H1 (cell line): Measurements from ENCODE around the gene ANXA1. TPM values are rescaled to one million over a fixed set of nuclear protein-coding genes. Genes with fewer than 3 reads are reported as not detected.

ENCODE experiments used
- CTCF ChIA-PET: fragments of 300-600 bp; sonication (Branson Sonifier 250); formaldehyde crosslinking; loops from one replicate; lab custom pipeline; 2021; ENCODE audit not compliant: partially characterized antibody; lab: Charles Lee
- POLR2A ChIA-PET: fragments of 300-600 bp; sonication (Branson Sonifier 250); formaldehyde crosslinking; loops from one replicate; lab custom pipeline; 2021; ENCODE audit warnings: inconsistent platforms; ENCODE audit not compliant: partially characterized antibody; lab: Charles Lee
- DNase-seq, 2 experiments: peaks; one replicate each; pipeline versions ENCODE4 v3.0.0 to v3.0.0-alpha.2; 2010 to 2022; ENCODE audit warnings: low spot score in 2 of 2, low read depth in 1 of 2, mixed read lengths in 1 of 2
- FAIRE-seq: peaks from 2 replicates; lab custom pipeline; 2011; peaks lifted over from hg19 to GRCh38; lab: Jason Lieb, UNC
- H2AFZ ChIP-seq: 2 replicates; pipeline ENCODE4 v1.8.1; 2012; ENCODE audit warnings: low read length, inconsistent platforms
- H2AK5ac ChIP-seq: 2 replicates; pipeline ENCODE4 v1.6.1; 2013; ENCODE audit warnings: low read depth, low read length
- H2BK120ac ChIP-seq: replicated peaks from 2 replicates; pipeline ENCODE3; 2013; ENCODE audit warnings: low read depth, low read length, inconsistent platforms
- H2BK12ac ChIP-seq: 2 replicates; pipeline ENCODE4 v1.6.1; 2013; ENCODE audit warnings: low read depth, low read length
- H2BK15ac ChIP-seq: 2 replicates; pipeline ENCODE4 v1.6.1; 2013; ENCODE audit warnings: low read length
- H2BK20ac ChIP-seq: 2 replicates; pipeline ENCODE4 v1.6.1; 2013; ENCODE audit warnings: low read length
- H2BK5ac ChIP-seq: 2 replicates; pipeline ENCODE4 v1.6.1; 2013; ENCODE audit warnings: low read depth, low read length
- H3K14ac ChIP-seq: 2 replicates; pipeline ENCODE4 v1.6.1; 2013; ENCODE audit warnings: inconsistent platforms; ENCODE audit not compliant: insufficient read length
- H3K18ac ChIP-seq: 2 replicates; pipeline ENCODE4 v1.6.1; 2013; ENCODE audit warnings: low read length; ENCODE audit errors: extremely low read depth
- H3K23ac ChIP-seq: 2 replicates; pipeline ENCODE4 v1.6.1; 2013; ENCODE audit warnings: inconsistent platforms; ENCODE audit not compliant: insufficient read length
- H3K23me2 ChIP-seq: 2 replicates; pipeline ENCODE4 v1.6.1; 2013; ENCODE audit warnings: low read depth, low read length
- H3K27ac ChIP-seq: 2 replicates; pipeline ENCODE4 v1.6.1; 2011; ENCODE audit warnings: low read depth, low read length, inconsistent platforms
- H3K27me3 ChIP-seq, 4 experiments: replicated peaks in 1 of 4; 1 replicate in 1 of 4; 2 replicates in 3 of 4; pipeline versions ENCODE4 v1.6.1 to v1.8.1; 2011 to 2013; ENCODE audit warnings: low read length in 3 of 4, mild to moderate bottlenecking in 3 of 4, inconsistent platforms in 2 of 4, mixed read lengths in 2 of 4, moderate library complexity in 1 of 4; ENCODE audit not compliant: control insufficient read depth in 3 of 4, insufficient read depth in 3 of 4; ENCODE audit errors: extremely low read depth in 1 of 4
- H3K36me3 ChIP-seq, 4 experiments: 2 replicates each; pipeline versions ENCODE4 v1.6.1 to v1.8.1; 2011 to 2013; ENCODE audit warnings: mild to moderate bottlenecking in 4 of 4, low read length in 3 of 4, moderate library complexity in 2 of 4, control low read depth in 1 of 4, inconsistent platforms in 1 of 4; ENCODE audit not compliant: insufficient read depth in 4 of 4, control insufficient read depth in 2 of 4
- H3K4ac ChIP-seq: replicated peaks from 2 replicates; pipeline ENCODE3; 2013; ENCODE audit warnings: low read length, low read depth, mixed read lengths, inconsistent platforms; ENCODE audit not compliant: insufficient read length
- H3K4me1 ChIP-seq, 4 experiments: replicated peaks in 1 of 4; 1 replicate in 1 of 4; 2 replicates in 3 of 4; pipeline versions ENCODE4 v1.6.1 to v1.8.1; 2011 to 2013; ENCODE audit warnings: low read length in 3 of 4, inconsistent platforms in 2 of 4, mixed read lengths in 1 of 4; ENCODE audit not compliant: insufficient read depth in 4 of 4, control insufficient read depth in 3 of 4
- H3K4me2 ChIP-seq, 2 experiments: 2 replicates each; pipeline versions ENCODE4 v1.6.1 to v1.8.1; 2011 to 2013; ENCODE audit warnings: low read depth in 2 of 2, low read length in 2 of 2, control low read depth in 1 of 2, inconsistent platforms in 1 of 2, mild to moderate bottlenecking in 1 of 2; ENCODE audit not compliant: insufficient read depth in 1 of 2
- H3K4me3 ChIP-seq, 4 experiments: fragments of 200-600, 300-600 bp in 1 of 4; sonication (generic), shearing (Covaris generic), sonication (Bioruptor Twin) in 1 of 4; 2 replicates each; pipeline versions ENCODE4 v1.5.1 to v1.8.1; 2011 to 2016; ENCODE audit warnings: low read length in 4 of 4, low read depth in 3 of 4, control low read depth in 2 of 4, inconsistent platforms in 2 of 4, mild to moderate bottlenecking in 2 of 4, mixed read lengths in 1 of 4, moderate library complexity in 1 of 4; ENCODE audit not compliant: insufficient read depth in 2 of 4; ENCODE audit errors: extremely low read depth in 1 of 4
- H3K56ac ChIP-seq: replicated peaks from 2 replicates; pipeline ENCODE3; 2013; ENCODE audit warnings: low read depth, mild to moderate bottlenecking, mixed read lengths, low read length, inconsistent platforms; ENCODE audit not compliant: insufficient read length
- H3K79me1 ChIP-seq: 2 replicates; pipeline ENCODE4 v1.6.1; 2013; ENCODE audit warnings: low read depth, low read length, control low read depth
- H3K79me2 ChIP-seq, 2 experiments: 2 replicates each; pipeline versions ENCODE4 v1.6.1 to v1.8.1; 2012 to 2013; ENCODE audit warnings: low read length in 2 of 2, mild to moderate bottlenecking in 2 of 2, inconsistent platforms in 1 of 2; ENCODE audit not compliant: insufficient read depth in 2 of 2, control insufficient read depth in 1 of 2
- H3K9ac ChIP-seq, 4 experiments: replicated peaks in 1 of 4; 1 replicate in 1 of 4; 2 replicates in 3 of 4; pipeline versions ENCODE4 v1.6.1 to v1.8.1; 2011 to 2013; ENCODE audit warnings: low read depth in 3 of 4, low read length in 3 of 4, control low read depth in 2 of 4, mild to moderate bottlenecking in 2 of 4, moderate library complexity in 2 of 4, inconsistent platforms in 1 of 4; ENCODE audit errors: extremely low read depth in 1 of 4
- H3K9me3 ChIP-seq, 2 experiments: 2 replicates each; pipeline versions ENCODE4 v1.6.1 to v1.8.1; 2012 to 2013; ENCODE audit warnings: mild to moderate bottlenecking in 2 of 2, moderate library complexity in 2 of 2, control low read depth in 1 of 2, inconsistent platforms in 1 of 2, low read depth in 1 of 2, low read length in 1 of 2, mixed read lengths in 1 of 2; ENCODE audit not compliant: insufficient read depth in 2 of 2
- H4K20me1 ChIP-seq, 2 experiments: replicated peaks in 1 of 2; 2 replicates each; pipeline versions ENCODE3 to v1.8.1; 2011 to 2013; ENCODE audit warnings: inconsistent platforms in 2 of 2, low read length in 2 of 2, mild to moderate bottlenecking in 1 of 2; ENCODE audit not compliant: insufficient read depth in 2 of 2, control insufficient read depth in 1 of 2
- H4K5ac ChIP-seq: 2 replicates; pipeline ENCODE4 v1.6.1; 2013; ENCODE audit warnings: low read length, low read depth, mixed read lengths, inconsistent platforms; ENCODE audit not compliant: insufficient read length
- H4K8ac ChIP-seq: 2 replicates; pipeline ENCODE4 v1.8.0; 2013; ENCODE audit warnings: mild to moderate bottlenecking, moderate library complexity, low read length, inconsistent platforms; ENCODE audit not compliant: insufficient read depth; ENCODE audit errors: extremely low read depth
- H4K91ac ChIP-seq: replicated peaks from 2 replicates; pipeline ENCODE3; 2013; ENCODE audit warnings: low read length, mixed read lengths, inconsistent platforms; ENCODE audit not compliant: insufficient read length
- BCL11A ChIP-seq, 2 experiments: IDR thresholded peaks; one replicate each; pipeline ENCODE4 v1.6.1; 2011; ENCODE audit warnings: low read depth in 2 of 2, low read length in 2 of 2, mild to moderate bottlenecking in 2 of 2
- CBX8 ChIP-seq: fragments of 300-800, 300-1000 bp; sonication (generic); IDR thresholded peaks from 2 replicates; pipeline ENCODE4 v1.7.1; 2016; ENCODE audit warnings: low read depth, low read length, borderline replicate concordance
- CREB1 ChIP-seq: IDR thresholded peaks from 2 replicates; pipeline ENCODE4 v1.6.1; 2012; ENCODE audit warnings: inconsistent platforms
- RFX5 ChIP-seq: IDR thresholded peaks from 2 replicates; pipeline ENCODE4 v1.6.1; 2011; ENCODE audit warnings: low read depth, low read length, improper control_type of control experiment, borderline replicate concordance
- SP4 ChIP-seq: IDR thresholded peaks from 2 replicates; pipeline ENCODE4 v1.6.1; 2012; ENCODE audit warnings: low read length, inconsistent platforms
- TBP ChIP-seq: IDR thresholded peaks from 2 replicates; pipeline ENCODE4 v1.6.1; 2011; ENCODE audit warnings: low read depth, low read length, improper control_type of control experiment
- ZNF274 ChIP-seq: IDR thresholded peaks from 2 replicates; pipeline ENCODE4 v1.7.0; 2012; ENCODE audit warnings: low read length, borderline replicate concordance; ENCODE audit errors: extremely low read depth
- WGBS, 2 experiments: shearing (Covaris generic) in 1 of 2; methylation state at CpG; one replicate each; pipeline versions ENCODE4 v1.1.6 to v1.1.7; 2013 to 2015; ENCODE audit warnings: low lambda C conversion rate in 2 of 2, mixed read lengths in 2 of 2, inconsistent platforms in 1 of 2, low coverage in 1 of 2, missing lambda C conversion rate in 1 of 2; ENCODE audit not compliant: insufficient replicate concordance in 2 of 2, insufficient coverage in 1 of 2, insufficient read length in 1 of 2; ENCODE audit errors: extremely low coverage in 1 of 2, missing lambda C conversion rate in 1 of 2; 5-methylcytosine and 5-hydroxymethylcytosine counted together
- polyA plus RNA-seq, 7 experiments: library from polyadenylated mRNA; depleted of rRNA in 3 of 7; stranded (reverse) in 5 of 7; unstranded in 2 of 7; fragments of >200 nt in 5 of 7; fragments of 200-250 nt in 2 of 7; gene quantifications; 1 replicate in 5 of 7; 2 replicates in 1 of 7; 4 replicates in 1 of 7; pipeline versions ENCODE4 v1.2.1 to v1.2.3, GENCODE V29; 2011 to 2013; ENCODE audit warnings: missing spikeins in 2 of 7, mixed read lengths in 2 of 7
- total RNA-seq: library from RNA; stranded (reverse); fragmentation: NEBNext Ultra II Directional; extraction: Animal tissue kit (Norgen Biotek cat#: 25700); gene quantifications from 2 replicates; pipeline ENCODE4 v1.2.1, GENCODE V29; 2021

ANXA1 gene
- total and polyA plus RNA-seq, 2 of the 8 experiments (the other 6 are each of a cell fraction or from before 2014, with no cell fraction given) = 0.71 to 5.7 TPM

DNA sequence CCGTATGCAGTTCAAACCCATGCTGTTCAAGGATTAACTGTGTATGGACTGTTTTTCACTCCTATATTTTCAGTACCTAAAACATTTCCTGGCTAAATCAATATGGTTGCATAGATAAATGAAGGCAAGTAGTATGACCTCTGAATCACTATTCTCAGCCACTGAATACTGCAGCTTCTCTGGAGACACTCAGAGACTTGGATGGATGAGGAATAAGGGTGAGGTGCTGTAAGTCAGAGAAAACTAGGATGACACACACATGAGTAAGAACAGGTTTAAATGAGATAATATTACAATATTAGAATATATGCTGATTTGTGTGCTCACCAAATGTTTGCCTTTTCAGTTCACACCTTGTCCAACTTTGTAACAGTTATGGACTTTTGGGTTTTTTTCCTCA is 26.0 kb upstream of the ANXA1 start:
- Histone ChIP-seq H4K5ac (no peak overlapping the region), H4K20me1 (no peaks in the 10 kb centered on the region), H3K23ac (no peak overlapping the region), H3K27ac (no peak overlapping the region), H3K14ac (no peak overlapping the region), H3K18ac (no peak overlapping the region), H2AFZ (no peak overlapping the region), H4K8ac (no peak overlapping the region), H3K9me3 (no peaks in the 10 kb centered on the region), H2AK5ac (no peak overlapping the region), H2BK12ac (no peak overlapping the region), H4K91ac (no peak overlapping the region), H3K23me2 (no peaks in the 10 kb centered on the region), H3K4me2 (no peak overlapping the region), H3K36me3 (no peaks in the 10 kb centered on the region), H3K4ac (no peak overlapping the region), H3K56ac (no peak overlapping the region), H3K4me3 (no peak overlapping the region), H3K4me1 (no peaks in the 10 kb centered on the region), H3K79me2 (no peaks in the 10 kb centered on the region), H2BK15ac (no peak overlapping the region), H2BK5ac (no peak overlapping the region), H2BK120ac (no peak overlapping the region), H3K79me1 (no peaks in the 10 kb centered on the region), H2BK20ac (no peak overlapping the region), H3K27me3 (no peaks in the 10 kb centered on the region), H3K9ac (no peak overlapping the region)
- POLR2A ChIA-PET = no interaction called here
- CTCF ChIA-PET = interaction anchor here (1.0 kb wide), 1 partner anchor 18 kb away, joined by 3 read pairs; no protein-coding TSS in a partner anchor
- FAIRE-seq = no peak
- no peak for DNase-seq
- 83% methylated on average over 1 of the region's 1 CpG; no CpG with 5 or more reads in 1 of the 2 experiments for WGBS, 2 experiments
- no peak for TF ChIP-seq BCL11A (IDR thresholded peaks at IDR 0.05; ENCODE audit: low read depth in 2 of 2, low read length in 2 of 2)
- TF ChIP-seq ZNF274 = no peak
- no peak for TF ChIP-seq RFX5
- TF ChIP-seq CREB1 = no peak
- TF ChIP-seq TBP = no peak
- TF ChIP-seq CBX8 = no peak
- no peak for TF ChIP-seq SP4
